OCI-LY3 (cell line): Measurements from ENCODE around the gene PSMA3.

Source experiments
- EZH2phosphoT487 ChIP-seq: fragments of 200-600 bp; shearing (Covaris generic); IDR thresholded peaks from 2 replicates; pipeline ENCODE4 v1.6.1; 2018; ENCODE audit warnings: antibody characterized with exemption, mixed run types, low read depth
- TF ChIP-seq, protein P1 (sequence below): fragments of 200-600, 300-600 bp; sonication (generic); IDR thresholded peaks from 2 replicates; pipeline ENCODE4 v1.5.1; 2014; ENCODE audit warnings: antibody characterized with exemption, low read length, low read depth

DNA sequence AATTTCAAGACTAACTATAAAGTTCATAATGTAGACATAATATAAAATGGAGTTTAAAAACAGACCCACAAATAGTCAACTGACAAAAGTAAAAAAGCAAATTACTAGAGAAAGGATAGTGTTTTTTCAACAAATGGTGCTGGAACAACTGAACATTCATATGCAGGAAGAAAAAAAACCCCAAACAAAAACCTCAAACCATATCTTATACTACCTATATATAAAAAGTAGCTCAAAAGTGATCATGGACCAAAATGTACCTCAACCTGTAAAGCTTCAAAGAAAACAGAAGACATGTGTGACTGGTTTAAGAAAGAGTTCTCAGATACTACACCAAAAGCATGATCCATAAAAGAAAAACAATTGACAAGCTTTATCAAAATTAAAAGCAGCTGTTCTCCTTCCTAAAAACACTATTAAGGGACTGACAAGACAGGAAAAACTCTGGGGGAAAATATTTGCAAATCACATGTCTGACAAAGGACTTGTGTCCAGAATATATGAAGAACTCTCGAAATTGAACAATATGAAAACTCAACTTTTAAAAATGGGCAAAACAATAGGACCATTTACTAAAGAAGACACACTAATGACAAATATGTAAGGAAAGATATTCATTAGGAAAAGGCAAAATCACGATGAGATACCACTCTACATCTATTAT, 31.0 kb downstream of the PSMA3 start:
- TF ChIP-seq, protein P1, sequence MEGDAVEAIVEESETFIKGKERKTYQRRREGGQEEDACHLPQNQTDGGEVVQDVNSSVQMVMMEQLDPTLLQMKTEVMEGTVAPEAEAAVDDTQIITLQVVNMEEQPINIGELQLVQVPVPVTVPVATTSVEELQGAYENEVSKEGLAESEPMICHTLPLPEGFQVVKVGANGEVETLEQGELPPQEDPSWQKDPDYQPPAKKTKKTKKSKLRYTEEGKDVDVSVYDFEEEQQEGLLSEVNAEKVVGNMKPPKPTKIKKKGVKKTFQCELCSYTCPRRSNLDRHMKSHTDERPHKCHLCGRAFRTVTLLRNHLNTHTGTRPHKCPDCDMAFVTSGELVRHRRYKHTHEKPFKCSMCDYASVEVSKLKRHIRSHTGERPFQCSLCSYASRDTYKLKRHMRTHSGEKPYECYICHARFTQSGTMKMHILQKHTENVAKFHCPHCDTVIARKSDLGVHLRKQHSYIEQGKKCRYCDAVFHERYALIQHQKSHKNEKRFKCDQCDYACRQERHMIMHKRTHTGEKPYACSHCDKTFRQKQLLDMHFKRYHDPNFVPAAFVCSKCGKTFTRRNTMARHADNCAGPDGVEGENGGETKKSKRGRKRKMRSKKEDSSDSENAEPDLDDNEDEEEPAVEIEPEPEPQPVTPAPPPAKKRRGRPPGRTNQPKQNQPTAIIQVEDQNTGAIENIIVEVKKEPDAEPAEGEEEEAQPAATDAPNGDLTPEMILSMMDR, result no peak
- no peak for TF ChIP-seq EZH2phosphoT487
